T-helper 1 cell (primary cell): ENCODE measurements around the gene SAV1.
"Not testable (repeated sequence)": the region's sequence is repeated elsewhere in the genome, so short reads cannot be mapped to it uniquely, and the experiment has no call there.

Source experiments
- DNase-seq, 5 donors: peaks; one replicate each; pipeline ENCODE4 v3.0.0-alpha.2; 2012 to 2020

SAV1 gene

GRCh38 chr14:50665300-50665699, 2.8 kb downstream of the SAV1 start:
- DNase-seq: not testable (repeated sequence)

GRCh38 chr14:50664579-50664978, 3.5 kb downstream of the SAV1 start:
- not testable (repeated sequence) for DNase-seq

GRCh38 chr14:50659327-50659974, 8.7 kb downstream of the SAV1 start:
- DNase-seq: no peak

GRCh38 chr14:50658203-50658602, 9.9 kb downstream of the SAV1 start:
- no peak for DNase-seq

DNA sequence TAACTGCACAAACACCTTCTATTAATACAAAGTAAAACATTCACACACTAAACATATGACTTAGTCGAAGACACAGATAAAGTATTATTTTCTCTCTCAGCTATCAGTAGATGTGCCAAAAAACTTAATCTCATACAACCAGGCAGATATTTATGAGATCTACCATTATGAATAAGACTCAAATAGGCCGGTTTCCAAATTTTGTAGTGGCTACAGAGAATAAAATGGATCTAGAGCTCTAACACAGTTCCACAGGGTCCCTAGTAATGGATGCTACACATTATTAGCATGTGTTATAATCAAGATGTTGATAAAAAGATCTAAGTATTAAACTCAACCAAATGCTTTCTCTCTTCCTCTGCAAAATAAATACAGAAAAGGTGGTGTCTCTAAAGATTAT, 10.4 kb downstream of the SAV1 start:
- no peak for DNase-seq

- DNase-seq: no peak
Measured at GRCh38 chr14:50656776-50657175, 11.3 kb downstream of the SAV1 start.

- DNase-seq: no peak
Measured at GRCh38 chr14:50649691-50650090, 18.4 kb downstream of the SAV1 start.

DNA sequence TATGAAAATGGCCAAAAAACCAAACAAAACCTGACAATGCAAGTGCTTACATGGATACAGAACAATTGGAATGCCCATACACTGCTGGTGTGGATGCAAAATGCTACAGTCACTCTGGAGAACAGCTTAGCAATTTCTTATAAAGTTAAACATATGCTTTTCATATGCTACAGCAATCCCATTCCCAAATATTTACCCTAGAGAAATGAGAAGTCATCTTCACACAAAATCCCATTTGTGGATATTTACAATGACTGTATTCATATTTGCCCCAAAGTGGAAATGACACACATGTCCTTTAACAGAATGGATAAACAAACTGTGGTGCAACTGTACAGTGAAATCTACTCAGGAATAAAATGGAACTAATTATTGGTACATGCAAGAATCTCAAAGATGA, 20.4 kb downstream of the SAV1 start:
- DNase-seq: no peak

DNA sequence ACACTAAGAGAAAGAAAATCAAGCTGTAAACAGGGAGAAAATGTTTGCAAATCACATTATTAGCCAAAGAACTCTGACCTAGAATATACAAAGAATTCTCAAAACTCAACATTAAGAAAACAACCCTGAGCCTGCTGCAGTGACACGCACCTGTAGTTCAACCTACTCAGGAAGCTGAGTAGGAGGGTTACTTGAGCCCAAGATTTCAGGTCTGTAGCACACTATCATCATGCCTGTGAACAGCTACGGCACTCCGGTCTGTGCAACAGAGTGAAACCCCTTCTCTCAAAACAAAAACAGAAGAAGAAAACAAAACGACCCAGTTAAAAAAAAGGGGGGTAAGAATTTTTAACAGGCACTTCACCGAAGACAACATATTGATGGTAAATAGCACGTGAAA, 20.8 kb downstream of the SAV1 start:
- no peak for DNase-seq

DNA sequence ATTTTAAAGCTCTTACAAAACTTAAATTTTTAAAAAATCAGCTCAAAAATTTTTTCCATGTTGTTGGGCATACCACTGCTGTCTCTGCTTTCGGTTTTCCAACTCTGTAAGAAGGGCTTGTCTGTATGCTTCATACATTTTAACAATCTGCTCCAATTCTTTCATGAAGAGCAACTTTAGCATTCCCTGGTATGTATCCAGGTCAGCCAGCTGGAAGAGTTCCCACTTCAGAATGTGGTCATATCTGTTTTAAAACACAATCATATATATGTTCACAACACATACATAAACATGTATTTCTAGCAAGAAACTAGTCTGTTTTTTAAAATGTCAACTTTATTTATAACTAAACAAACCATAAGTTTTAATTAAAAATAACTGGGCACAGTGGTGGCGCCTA, 33.0 kb downstream of the SAV1 start:
- DNase-seq: no peak

DNA sequence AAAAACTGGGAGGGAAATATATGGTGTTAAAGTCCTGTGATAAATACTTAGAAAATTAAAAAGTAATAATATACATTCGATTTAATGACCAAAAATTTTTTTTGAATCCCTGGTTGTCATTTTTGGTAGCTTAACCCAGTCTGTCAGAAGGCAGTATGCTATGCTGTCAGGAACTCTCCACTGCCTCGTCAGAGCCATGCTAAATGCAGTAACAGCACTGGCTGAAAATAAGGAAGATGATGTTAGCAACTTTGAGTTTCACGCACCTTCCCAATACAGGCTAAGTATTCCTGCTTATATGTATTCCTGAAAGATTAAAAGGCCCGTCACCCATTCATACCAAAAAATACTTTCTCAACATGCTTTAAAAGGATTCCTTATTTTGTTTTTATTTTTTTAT, 34.2 kb downstream of the SAV1 start:
- no peak for DNase-seq

DNA sequence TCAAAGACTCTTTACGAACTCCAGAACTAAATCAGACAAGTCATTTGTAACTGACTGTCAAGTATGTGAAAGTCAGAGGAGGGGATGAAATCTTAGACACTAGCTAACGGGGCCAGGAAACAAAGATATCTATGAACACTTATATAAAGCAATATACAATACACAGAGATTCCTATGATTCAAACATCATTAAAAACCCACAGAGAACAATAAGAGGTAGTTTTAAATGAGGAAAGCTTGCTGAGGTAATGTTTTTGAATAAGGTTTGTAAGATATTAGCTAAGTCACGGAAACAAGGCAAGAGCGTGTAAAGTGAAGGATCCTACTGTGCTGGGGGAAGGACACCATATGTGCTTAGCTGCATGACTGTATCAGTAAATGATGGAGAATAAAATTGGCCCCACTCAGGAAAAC, 36.7 kb downstream of the SAV1 start:
- DNase-seq: no peak

DNA sequence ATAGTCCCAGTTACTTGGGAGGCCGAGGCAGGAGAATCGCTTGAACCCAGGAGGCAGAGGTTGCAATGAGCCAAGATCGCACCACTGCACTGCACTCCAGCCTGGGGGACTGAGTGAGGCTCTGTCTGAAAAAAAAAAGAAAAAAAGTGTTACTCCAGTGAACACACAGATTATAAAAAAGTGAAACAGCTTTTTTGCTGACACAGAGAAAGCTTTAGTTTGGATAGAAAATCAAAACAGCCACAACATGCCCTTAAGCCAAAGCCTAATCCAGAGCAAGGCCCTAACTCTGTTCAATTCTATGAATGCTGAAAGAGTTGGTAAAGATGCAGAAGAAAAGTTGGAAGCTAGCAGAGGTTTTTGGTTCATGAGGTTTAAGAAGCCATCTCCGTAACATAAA, 43.2 kb downstream of the SAV1 start:
- not testable (repeated sequence) for DNase-seq

- peak in 1 of 5 donors; percentile 8 for DNase-seq
Measured at GRCh38 chr14:50624447-50624846, 43.7 kb downstream of the SAV1 start.

DNA sequence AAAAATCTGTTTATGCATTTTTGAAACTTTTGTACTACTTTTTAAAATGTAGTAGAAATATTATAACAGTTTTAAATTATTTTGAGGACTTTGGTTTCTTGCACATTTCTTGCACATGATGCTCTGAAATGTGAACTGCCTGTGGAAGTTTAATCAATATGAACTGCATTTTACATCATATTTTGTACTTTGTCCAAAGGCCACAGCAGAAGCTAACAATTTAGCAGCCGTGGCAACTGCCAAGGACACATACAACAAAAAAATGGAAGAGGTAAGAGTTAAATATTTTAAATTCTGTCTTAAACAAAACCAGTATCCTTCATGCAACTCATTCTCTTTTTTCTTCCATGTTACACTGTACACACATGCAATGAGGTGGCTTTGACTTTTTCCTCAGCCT, 45.1 kb downstream of the SAV1 start:
- DNase-seq: no peak

DNA sequence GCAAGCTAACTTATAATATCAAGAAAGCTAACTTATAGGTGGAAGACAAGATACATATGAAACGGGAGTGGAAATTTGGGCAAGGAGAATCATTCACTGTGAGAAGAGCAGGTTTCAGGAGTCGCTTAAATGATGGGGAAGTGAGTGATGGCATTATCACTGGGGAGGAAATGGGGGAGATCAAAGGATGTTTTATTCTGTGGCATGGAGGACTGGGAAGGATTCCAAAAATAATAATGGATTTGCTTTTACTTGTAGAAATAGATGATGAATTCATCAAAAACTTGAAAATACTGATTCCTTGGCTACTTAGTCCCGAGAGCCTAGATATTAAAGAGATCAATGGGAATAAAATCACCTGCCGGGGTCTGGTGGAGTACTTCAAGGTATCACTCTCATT, 47.8 kb downstream of the SAV1 start:
- no peak for DNase-seq

DNA sequence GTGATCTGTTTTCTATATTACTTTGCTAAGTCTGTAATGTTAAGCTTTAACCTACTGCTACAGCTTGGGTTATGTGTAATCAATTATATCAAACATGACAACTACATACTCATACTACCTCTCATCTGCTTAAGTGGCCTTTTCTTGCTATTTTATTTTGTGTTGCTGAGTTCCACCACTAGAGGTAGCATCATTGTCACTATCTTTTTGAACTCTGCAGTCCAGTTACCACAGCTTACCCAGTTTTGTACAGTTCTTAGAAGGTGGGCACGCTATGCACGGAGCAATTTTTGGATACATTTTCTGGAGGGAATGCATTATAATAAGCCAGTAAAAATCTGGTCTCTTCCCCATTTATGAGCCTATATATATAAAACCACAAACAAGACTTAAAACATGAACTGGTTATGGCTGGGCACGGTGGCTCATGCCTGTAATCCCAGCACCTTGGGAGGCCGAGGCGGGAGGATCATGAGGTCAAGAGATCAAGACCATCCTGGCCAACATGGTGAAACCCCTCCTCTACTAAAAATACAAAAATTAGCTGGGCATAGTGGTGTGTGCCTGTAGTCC, 48.5 kb downstream of the SAV1 start:
- peak in 1 of 5 donors; percentile 19 for DNase-seq

- no peak for DNase-seq
Measured at GRCh38 chr14:50616275-50616674, 51.8 kb downstream of the SAV1 start.

GRCh38 chr14:50615552-50615951, 52.6 kb downstream of the SAV1 start:
- DNase-seq: no peak

- DNase-seq: no peak
Measured at GRCh38 chr14:50615056-50615455, 53.0 kb downstream of the SAV1 start.

DNA sequence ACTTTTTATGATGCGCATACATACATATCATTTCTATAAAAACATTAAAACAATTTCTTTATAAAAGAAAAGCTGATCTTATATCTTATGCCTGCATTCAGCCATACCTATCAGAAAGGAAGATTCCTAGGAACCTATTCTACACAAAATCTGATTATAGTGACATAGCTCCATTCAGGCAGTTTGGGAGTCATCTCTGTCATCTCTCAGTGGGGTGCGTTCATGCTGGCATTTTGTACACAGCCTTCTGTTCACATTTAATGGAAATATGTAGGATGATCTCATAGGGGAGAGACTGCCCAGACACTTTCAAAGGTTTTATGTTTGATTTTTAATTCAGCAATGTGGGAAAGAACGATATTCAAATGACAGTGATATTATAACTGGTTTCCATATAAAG, 55.3 kb downstream of the SAV1 start:
- DNase-seq: no peak

- no peak for DNase-seq
Measured at GRCh38 chr14:50610465-50610864, 57.6 kb downstream of the SAV1 start.

DNA sequence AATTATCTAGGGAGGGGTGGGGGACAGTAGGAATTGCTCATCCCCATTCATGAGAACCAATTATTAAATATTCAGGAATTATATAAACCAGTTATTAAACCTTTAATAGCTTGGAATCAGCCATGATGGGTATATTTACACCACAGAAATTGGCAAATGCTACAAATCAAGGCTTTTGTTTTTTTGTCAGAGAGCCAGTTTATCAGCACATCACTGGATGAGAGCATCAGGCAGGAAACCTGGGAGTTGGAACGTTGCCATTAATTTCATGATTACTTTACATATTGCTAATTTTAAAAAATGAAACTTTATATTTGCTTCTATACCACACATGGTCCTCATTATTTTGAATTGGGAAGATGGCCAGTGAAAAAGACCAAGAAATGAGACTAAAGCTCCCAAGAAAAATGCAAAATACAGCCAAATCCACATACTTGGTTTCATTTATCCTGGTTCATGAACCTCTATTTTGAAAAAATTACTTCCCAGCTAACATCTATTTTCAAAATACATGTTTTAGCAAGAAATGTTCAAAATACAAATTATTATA, 59.7 kb downstream of the SAV1 start:
- DNase-seq: no peak

GRCh38 chr14:50607761-50608160, 60.3 kb downstream of the SAV1 start:
- no peak for DNase-seq

- DNase-seq: no peak
Measured at GRCh38 chr14:50607181-50607580, 60.9 kb downstream of the SAV1 start.
